Measurements from ENCODE around the gene EXOC1.
"Not testable (repeated sequence)": the region's sequence is repeated elsewhere in the genome, so short reads cannot be mapped to it uniquely, and the experiment has no call there.

DNA sequence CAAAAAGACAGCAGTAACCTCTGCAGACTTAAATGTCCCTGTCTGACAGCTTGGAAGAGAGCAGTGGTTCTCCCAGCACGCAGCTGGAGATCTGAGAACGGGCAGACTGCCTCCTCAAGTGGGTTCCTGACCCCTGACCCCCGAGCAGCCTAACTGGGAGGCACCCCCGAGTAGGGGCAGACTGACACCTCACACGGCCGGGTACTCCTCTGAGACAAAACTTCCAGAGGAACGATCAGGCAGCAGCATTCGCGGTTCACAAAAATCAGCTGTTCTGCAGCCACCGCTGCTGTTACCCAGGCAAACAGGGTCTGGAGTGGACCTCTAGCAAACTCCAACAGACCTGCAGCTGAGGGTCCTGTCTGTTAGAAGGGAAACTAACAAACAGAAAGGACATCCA, 11.1 kb upstream of the EXOC1 start:
- TF ChIP-seq, protein P1, sequence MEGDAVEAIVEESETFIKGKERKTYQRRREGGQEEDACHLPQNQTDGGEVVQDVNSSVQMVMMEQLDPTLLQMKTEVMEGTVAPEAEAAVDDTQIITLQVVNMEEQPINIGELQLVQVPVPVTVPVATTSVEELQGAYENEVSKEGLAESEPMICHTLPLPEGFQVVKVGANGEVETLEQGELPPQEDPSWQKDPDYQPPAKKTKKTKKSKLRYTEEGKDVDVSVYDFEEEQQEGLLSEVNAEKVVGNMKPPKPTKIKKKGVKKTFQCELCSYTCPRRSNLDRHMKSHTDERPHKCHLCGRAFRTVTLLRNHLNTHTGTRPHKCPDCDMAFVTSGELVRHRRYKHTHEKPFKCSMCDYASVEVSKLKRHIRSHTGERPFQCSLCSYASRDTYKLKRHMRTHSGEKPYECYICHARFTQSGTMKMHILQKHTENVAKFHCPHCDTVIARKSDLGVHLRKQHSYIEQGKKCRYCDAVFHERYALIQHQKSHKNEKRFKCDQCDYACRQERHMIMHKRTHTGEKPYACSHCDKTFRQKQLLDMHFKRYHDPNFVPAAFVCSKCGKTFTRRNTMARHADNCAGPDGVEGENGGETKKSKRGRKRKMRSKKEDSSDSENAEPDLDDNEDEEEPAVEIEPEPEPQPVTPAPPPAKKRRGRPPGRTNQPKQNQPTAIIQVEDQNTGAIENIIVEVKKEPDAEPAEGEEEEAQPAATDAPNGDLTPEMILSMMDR (IDR thresholded peaks at IDR 0.05): not testable (repeated sequence)
- TF ChIP-seq POLR2A (IDR thresholded peaks at IDR 0.05): not testable (repeated sequence)
